VCaP (cell line): Measurements from ENCODE around the gene MED15.

ENCODE experiments used
- H3K27ac ChIP-seq: fragments of 450-650 bp; 2 replicates; pipeline ENCODE4 v1.5.1; 2017
- TF ChIP-seq, protein P1 (sequence below): fragments of 450-650 bp; conservative IDR thresholded peaks from 2 replicates; pipeline ENCODE4 v1.5.1; 2017; ENCODE audit warnings: mild to moderate bottlenecking, moderate library complexity

MED15 gene

DNA sequence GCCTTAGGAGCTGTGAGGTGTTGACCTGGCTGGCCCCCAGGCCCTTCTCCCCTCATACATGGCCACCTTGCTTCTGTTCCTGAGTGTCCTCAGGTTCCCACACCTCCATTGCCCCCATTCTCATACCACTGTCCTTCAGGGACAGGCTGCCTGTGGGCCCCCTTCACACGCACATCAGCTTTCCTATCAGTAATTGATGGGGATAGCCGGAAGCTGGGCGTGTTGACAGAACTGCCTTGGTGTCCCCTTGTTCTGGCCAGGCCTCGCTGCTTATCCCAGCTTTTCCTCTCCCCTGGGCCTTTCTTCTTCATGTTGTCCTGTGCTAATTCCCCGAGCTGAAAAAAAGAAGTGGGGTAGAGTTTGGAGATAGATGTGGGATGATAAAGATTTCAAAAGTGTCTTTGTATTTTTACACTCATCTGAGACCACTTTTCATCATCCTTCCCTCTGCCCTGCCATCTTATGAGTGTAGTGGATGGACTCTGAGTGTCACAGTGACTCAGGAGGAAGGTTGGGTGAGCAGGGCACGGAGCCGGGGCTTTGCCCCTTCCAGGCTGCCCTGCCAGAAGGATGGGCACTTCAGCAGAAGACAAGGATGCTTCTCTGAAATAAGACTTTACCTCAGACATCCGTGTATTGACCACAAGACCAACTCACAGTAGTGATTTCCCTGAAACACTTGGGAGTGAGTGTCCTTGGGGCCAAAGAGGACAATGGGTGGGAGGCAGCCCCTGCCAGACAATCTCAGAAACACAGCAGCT is 42.8 kb downstream of the MED15 start:
- H3K27ac ChIP-seq = peak overlapping the region; percentile 10; the same call in 1 of the 2 replicates
- TF ChIP-seq, protein P1, sequence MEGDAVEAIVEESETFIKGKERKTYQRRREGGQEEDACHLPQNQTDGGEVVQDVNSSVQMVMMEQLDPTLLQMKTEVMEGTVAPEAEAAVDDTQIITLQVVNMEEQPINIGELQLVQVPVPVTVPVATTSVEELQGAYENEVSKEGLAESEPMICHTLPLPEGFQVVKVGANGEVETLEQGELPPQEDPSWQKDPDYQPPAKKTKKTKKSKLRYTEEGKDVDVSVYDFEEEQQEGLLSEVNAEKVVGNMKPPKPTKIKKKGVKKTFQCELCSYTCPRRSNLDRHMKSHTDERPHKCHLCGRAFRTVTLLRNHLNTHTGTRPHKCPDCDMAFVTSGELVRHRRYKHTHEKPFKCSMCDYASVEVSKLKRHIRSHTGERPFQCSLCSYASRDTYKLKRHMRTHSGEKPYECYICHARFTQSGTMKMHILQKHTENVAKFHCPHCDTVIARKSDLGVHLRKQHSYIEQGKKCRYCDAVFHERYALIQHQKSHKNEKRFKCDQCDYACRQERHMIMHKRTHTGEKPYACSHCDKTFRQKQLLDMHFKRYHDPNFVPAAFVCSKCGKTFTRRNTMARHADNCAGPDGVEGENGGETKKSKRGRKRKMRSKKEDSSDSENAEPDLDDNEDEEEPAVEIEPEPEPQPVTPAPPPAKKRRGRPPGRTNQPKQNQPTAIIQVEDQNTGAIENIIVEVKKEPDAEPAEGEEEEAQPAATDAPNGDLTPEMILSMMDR = no peak

DNA sequence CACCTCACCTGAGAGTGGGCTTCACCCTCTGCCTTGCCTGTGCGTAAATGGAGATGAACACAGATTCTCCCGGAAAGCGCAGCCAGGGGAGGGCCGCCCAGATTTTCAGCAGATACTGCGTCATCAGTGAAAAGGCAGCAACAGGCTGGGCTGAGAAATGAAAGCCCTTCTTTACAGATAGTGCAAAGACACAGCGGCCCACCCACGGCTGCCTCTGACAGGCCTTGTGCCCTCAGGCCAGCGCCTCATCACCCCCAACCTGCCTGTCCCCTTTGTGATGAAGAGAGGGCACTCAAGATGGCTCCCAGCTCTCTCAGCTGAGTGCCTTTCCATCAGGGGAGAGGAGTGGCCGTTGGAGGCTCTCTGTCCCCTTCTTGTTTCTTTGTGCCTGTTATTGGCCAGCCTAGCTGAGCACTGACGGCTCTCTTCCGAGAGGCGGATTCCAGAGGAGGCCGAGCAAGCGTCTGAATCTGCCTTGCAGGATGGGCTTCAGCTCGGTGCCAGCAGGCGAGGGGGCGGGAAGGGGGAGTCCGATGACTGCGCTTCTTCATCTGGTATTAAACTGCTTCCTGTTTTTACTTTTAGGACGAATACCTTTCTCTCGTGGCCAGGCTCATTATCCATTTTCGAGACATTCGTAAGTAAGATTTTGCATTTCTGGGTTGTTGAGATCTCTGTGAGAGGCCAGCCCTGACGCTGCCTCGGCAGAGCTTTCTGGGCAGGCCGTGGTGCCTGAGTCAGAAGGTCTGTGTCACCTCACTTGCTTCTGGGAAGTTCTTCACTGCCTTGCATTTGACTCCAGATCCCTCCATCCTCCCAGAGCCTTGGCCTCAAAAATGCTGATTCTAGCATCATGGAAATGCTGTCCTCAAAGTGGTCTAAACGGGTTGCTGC is 43.7 kb downstream of the MED15 start:
- peak overlapping the region; percentile 57; the same call in 1 of the 2 replicates for H3K27ac ChIP-seq
- TF ChIP-seq, protein P1 = no peak

DNA sequence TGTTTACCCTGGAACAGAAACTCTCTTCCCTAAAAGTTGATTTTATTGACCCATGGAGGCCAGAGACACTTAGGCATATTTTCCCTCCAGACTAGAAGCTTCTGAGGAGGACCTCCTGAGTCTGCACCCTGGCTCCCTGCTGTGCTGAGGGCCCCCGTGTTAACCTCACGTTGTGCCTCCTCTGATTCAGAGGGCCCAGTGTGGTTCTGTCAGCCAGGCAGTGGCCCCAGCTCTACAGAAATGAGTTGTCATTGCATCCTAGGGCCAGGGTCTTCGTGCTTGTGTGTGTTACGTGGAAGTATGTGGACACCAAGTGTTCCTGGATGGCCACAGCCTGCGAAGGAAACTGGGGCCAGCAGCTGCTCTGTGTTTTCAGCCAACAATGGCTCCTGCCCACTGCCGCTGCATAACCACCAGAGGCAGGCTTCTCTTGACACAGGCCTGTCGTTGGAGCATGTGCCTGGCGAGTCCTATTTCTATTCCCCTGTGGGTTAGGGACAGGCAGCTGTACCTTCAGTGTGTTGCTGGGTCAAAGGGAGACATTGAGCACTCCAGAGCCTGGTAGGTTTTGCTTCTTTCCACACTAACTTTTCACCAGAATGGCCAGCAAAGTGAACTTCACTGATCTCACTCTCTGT is 44.5 kb downstream of the MED15 start:
- peak overlapping the region; percentile 57 for H3K27ac ChIP-seq
- TF ChIP-seq, protein P1 = peak; percentile 60

DNA sequence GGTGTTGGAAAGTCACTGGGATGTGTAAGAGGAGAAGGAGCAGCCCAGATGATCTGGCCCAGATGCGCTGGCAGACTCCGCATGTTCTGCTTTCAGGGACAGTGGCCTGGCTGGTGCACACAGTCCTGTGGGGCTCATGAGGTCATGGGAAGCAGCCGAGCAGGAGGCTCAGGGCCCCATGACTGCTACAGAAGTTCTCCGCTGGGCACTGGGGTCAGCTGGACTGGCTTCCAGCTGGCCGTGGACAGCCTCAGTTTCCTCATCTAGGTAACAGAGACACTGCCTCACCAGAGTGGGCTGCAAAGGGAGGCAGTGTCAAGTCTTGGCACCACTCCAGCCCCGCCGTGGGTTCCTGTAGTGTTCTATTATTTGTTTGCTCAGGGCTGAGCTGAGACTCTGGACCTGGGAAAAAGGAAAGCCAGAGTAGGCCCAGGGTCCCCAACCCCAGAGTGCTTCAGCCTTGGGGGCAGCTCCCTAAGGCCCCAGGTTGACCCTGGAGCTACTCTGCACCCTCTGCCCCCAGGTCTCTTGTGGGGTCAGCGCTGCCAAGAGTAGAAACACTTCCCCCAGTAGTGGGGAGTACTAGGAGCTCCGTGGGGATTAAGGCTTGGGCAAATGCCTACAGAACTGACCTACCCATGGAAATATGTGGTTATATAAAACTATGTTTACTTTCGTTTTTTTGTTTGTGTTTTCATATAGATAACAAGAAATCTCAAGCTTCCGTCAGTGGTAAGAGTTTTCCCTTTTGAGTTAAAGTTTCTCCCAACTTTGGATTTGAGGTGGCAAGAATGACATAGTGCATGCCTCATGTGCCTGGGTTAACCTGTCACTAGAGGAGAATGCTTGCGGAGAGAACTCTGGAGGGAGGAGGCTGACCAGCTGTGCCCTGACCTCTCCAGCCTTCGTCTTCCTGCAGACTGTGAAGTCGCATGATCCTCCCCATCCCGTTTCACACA is 45.3 kb downstream of the MED15 start:
- H3K27ac ChIP-seq = peak overlapping the region; percentile 57
- TF ChIP-seq, protein P1 = no peak

DNA sequence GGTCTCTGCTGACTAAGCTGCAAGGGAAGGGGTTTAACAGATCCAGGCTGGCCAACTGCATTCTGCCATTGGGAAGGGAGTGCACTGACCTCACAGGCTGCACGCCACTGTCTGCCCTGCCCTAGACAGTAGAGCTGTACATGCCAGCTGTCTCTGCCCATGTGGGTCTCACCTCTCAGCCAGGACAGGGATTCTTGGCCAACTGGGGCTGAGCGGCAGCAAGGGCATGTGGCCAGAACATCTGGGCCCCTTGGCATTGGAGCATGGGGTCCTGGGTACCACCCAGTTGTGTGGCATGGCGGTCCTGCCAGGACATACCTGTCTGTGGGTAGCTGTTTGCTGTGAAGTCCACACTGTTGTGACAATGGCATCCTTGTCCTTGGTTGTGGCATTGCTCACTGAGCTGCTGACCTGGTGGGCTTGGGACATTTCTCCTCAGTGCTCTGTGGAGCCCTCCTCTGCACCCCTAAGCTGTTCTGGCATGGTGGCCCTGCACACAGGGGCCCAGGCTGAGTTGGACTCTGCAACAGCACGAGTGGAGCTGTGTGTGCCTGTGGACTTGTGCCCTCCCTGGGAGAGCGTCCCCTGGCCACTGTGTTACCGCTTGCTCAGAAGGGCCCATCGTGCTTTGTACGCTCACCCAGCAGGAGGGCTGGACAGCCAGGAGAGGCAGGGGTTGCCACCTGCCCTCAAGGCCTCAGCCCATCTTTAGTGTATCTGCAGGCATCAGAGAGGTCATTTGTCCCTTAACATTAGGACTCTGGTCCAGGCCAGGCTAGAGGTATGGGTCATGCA is 46.7 kb downstream of the MED15 start:
- TF ChIP-seq, protein P1 = no peak
- H3K27ac ChIP-seq = no peak overlapping the region

DNA sequence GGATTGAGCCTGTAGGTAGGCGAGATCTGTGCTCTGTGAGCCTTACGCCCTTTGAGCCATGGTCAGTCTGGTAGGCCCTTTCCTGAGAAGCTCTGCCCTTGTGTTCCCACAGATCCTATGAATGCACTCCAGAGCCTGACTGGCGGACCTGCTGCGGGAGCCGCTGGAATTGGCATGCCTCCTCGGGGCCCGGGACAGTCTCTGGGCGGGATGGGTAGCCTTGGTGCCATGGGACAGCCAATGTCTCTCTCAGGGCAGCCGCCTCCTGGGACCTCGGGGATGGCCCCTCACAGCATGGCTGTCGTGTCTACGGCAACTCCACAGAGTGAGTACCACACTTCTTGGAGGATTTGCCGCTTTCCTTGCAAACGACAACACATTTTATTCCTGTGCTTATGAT is 47.4 kb downstream of the MED15 start:
- no peak overlapping the region for H3K27ac ChIP-seq
- TF ChIP-seq, protein P1 = no peak
